K562 (cell line): ENCODE data around the gene EIF3K. TPM values are rescaled to one million over a fixed set of nuclear protein-coding genes. Genes with fewer than 3 reads are reported as not detected.
A peak's percentile ranks its signal among the peaks of the same experiment; 100 is the strongest.

Experiments used
- BHLHE40 ChIP-seq: IDR thresholded peaks from 2 replicates; pipeline ENCODE4 v1.6.1; 2011; ENCODE audit warnings: low read length, improper control_type of control experiment
- CBX3 ChIP-seq, 2 experiments: IDR thresholded peaks; 1 replicate in 1 of 2; 2 replicates in 1 of 2; pipeline ENCODE4 v1.6.1; 2012; ENCODE audit warnings: inconsistent platforms in 2 of 2, low read length in 2 of 2, borderline replicate concordance in 1 of 2, control low read depth in 1 of 2
- CC2D1A ChIP-seq: fragments of 450-650 bp; IDR thresholded peaks from 2 replicates; pipeline ENCODE4 v1.6.1; 2017; ENCODE audit warnings: mild to moderate bottlenecking
- HIVEP1 ChIP-seq: fragments of 250-450 bp; sonication (Bioruptor Pico); IDR thresholded peaks from 2 replicates; pipeline ENCODE4 v1.4.0; 2020; ENCODE audit warnings: mild to moderate bottlenecking
- NCOA4 ChIP-seq: fragments of 450-650 bp; IDR thresholded peaks from 2 replicates; pipeline ENCODE4 v1.6.1; 2018; ENCODE audit warnings: mild to moderate bottlenecking; ENCODE audit not compliant: partially characterized antibody
- NR4A1 ChIP-seq, 2 experiments: fragments of 250-450 bp in 1 of 2; fragments of 450-650 bp in 1 of 2; sonication (Bioruptor Pico) in 1 of 2; IDR thresholded peaks; 2 replicates each; pipeline versions ENCODE4 v1.4.0 to v1.6.1; 2016 to 2020; ENCODE audit warnings: mild to moderate bottlenecking in 2 of 2, missing compliant biosample characterization in 1 of 2, missing genetic modification characterization in 1 of 2, moderate library complexity in 1 of 2
- NRF1 ChIP-seq, 2 experiments: fragments of 450-650 bp; IDR thresholded peaks in 1 of 2; conservative IDR thresholded peaks in 1 of 2; 2 replicates each; pipeline ENCODE4 v1.6.1; 2014; ENCODE audit warnings: mild to moderate bottlenecking in 2 of 2
- POLR2AphosphoS2 ChIP-seq: IDR thresholded peaks from 2 replicates; pipeline ENCODE4 v1.6.1; 2012; ENCODE audit warnings: low read length, improper control_type of control experiment
- POLR2AphosphoS5 ChIP-seq: IDR thresholded peaks from 2 replicates; pipeline ENCODE4 v1.6.1; 2011; ENCODE audit warnings: mild to moderate bottlenecking, low read depth, low read length, moderate library complexity; ENCODE audit not compliant: control insufficient read depth, insufficient read depth
- TBP ChIP-seq: optimal IDR thresholded peaks from 2 replicates; pipeline ENCODE3; 2011; ENCODE audit warnings: low read depth, low read length, improper control_type of control experiment
- ZNF583 ChIP-seq: fragments of 250-450 bp; sonication (Bioruptor Pico); IDR thresholded peaks from 2 replicates; pipeline ENCODE4 v1.4.0; 2020
- polyA plus RNA-seq, 8 experiments: library from polyadenylated mRNA; depleted of rRNA in 4 of 8; stranded (reverse) in 5 of 8; unstranded in 3 of 8; fragments of >200 nt; fragmentation: Nextera tagmentation in 2 of 8; fragmentation: Illumina TruSeq in 1 of 8; extraction: Ambion mirVana in 2 of 8; extraction: Trizol in 1 of 8; gene quantifications; 2 replicates each; pipeline versions ENCODE4 v1.2.1 to v1.2.3, GENCODE V29; 2011 to 2014; ENCODE audit warnings: inconsistent platforms in 1 of 8, missing spikeins in 1 of 8
- total RNA-seq, 7 experiments: library from RNA; depleted of rRNA in 6 of 7; stranded (reverse); fragments of >200 nt in 6 of 7; fragmentation: Illumina TruSeq in 2 of 7; extraction: Trizol in 2 of 7; gene quantifications; 2 replicates each; pipeline versions ENCODE4 v1.2.1 to v1.2.3, GENCODE V29; 2011 to 2021; ENCODE audit warnings: low replicate concordance in 1 of 7
- TF ChIP-seq, protein P1 (sequence below): sonication (generic); formaldehyde crosslinking; IDR thresholded peaks from 2 replicates; pipeline ENCODE4 v1.8.0; 2023; ENCODE audit warnings: mild to moderate bottlenecking, missing genetic modification reagents
- TF ChIP-seq, protein P2 (sequence below), 2 experiments: fragments of 450-650 bp in 1 of 2; sonication (generic) in 1 of 2; formaldehyde crosslinking in 1 of 2; IDR thresholded peaks in 1 of 2; conservative IDR thresholded peaks in 1 of 2; 2 replicates each; pipeline versions ENCODE4 v1.6.1 to v1.8.1; 2016 to 2023; ENCODE audit warnings: mild to moderate bottlenecking in 2 of 2, moderate library complexity in 2 of 2, inconsistent platforms in 1 of 2, missing genetic modification reagents in 1 of 2
- TF ChIP-seq, protein P3 (sequence below): fragments of 450-650 bp; IDR thresholded peaks from 2 replicates; pipeline ENCODE4 v1.6.1; 2017; ENCODE audit warnings: antibody characterized with exemption, mild to moderate bottlenecking
- TF ChIP-seq, protein P4 (sequence below): fragments of 250-450 bp; sonication (Bioruptor Pico); IDR thresholded peaks from 2 replicates; pipeline ENCODE4 v1.4.0; 2020; ENCODE audit warnings: borderline replicate concordance

EIF3K gene
- total and polyA plus RNA-seq, 9 of the 15 experiments (the other 6 are each of a cell fraction or from before 2014, with no cell fraction given) = 387 to 1,827 (median 733) TPM

DNA sequence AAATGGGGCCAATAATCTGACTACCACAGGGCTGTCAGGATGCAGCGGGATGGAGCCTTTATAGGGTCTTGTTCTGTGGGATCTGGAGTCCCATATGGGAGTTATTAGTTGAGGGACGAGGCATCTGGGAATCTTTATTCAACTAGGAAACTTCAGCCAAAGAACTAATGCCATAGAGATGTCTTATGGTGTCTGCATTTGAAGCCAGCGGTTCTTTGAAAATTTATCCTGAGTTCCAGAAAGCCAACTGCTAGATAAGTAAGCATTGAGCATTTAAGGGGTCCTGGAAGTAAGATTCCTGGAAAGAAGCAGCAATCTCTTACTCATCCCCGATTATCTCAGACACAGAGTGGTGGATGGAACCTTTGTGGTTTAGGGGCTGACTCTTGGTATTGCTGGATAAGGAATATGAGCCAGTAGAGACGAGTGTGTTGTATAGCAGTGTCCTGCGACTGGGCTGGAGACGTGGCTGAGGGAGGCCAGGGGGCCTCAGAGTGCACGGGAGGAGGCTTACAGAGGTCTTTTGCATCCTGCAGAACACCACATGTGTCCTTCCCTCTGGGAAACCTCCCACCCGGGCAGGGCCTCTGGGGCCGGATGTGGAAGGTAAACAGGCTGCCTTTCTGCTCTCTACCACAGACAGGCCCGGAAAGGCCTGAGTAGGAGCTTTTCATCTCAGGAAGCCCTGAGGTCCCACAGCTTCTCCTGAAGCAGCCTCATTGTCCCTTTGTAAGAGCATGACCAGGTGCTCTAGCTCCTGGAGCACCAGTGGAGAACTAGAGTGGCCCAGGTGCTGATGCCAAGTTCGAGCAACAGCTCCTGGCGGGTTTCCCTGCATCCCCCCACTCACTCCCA is 57.3 kb downstream of the EIF3K start (continued):
- TF ChIP-seq, protein P1, sequence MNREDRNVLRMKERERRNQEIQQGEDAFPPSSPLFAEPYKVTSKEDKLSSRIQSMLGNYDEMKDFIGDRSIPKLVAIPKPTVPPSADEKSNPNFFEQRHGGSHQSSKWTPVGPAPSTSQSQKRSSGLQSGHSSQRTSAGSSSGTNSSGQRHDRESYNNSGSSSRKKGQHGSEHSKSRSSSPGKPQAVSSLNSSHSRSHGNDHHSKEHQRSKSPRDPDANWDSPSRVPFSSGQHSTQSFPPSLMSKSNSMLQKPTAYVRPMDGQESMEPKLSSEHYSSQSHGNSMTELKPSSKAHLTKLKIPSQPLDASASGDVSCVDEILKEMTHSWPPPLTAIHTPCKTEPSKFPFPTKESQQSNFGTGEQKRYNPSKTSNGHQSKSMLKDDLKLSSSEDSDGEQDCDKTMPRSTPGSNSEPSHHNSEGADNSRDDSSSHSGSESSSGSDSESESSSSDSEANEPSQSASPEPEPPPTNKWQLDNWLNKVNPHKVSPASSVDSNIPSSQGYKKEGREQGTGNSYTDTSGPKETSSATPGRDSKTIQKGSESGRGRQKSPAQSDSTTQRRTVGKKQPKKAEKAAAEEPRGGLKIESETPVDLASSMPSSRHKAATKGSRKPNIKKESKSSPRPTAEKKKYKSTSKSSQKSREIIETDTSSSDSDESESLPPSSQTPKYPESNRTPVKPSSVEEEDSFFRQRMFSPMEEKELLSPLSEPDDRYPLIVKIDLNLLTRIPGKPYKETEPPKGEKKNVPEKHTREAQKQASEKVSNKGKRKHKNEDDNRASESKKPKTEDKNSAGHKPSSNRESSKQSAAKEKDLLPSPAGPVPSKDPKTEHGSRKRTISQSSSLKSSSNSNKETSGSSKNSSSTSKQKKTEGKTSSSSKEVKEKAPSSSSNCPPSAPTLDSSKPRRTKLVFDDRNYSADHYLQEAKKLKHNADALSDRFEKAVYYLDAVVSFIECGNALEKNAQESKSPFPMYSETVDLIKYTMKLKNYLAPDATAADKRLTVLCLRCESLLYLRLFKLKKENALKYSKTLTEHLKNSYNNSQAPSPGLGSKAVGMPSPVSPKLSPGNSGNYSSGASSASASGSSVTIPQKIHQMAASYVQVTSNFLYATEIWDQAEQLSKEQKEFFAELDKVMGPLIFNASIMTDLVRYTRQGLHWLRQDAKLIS = peak; percentile 48; the same call in 1 of the 2 replicates
- TF ChIP-seq TBP (peak; percentile 45), ZNF583 (CRISPR knock-in tag) (no peak), CBX3 (IDR thresholded peaks at IDR 0.05; ENCODE audit: borderline replicate concordance in 1 of 2, low read length in 2 of 2) (peak in 1 of 2 experiments; percentile 56; a peak in 1 of 3 replicates), NR4A1 (CRISPR knock-in tag; IDR thresholded peaks at IDR 0.05) (no peak), NR4A1 (tag; IDR thresholded peaks at IDR 0.05) (no peak; the same call in none of the 2 replicates), NCOA4 (peak; percentile 64), BHLHE40 (peak; percentile 90), POLR2AphosphoS5 (peak; percentile 96), CC2D1A (peak; percentile 97), POLR2AphosphoS2 (no peak), NRF1 (conservative IDR thresholded peaks at IDR 0.05 in 1 of 2, IDR thresholded peaks at IDR 0.05 in 1 of 2) (peak; percentile 67 to 69), HIVEP1 (no peak)
- TF ChIP-seq, protein P2, sequence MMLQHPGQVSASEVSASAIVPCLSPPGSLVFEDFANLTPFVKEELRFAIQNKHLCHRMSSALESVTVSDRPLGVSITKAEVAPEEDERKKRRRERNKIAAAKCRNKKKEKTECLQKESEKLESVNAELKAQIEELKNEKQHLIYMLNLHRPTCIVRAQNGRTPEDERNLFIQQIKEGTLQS (IDR thresholded peaks at IDR 0.05) = peak; percentile 94
- TF ChIP-seq, protein P2 (CRISPR knock-in tag; conservative IDR thresholded peaks at IDR 0.05) = no peak
- TF ChIP-seq, protein P3, sequence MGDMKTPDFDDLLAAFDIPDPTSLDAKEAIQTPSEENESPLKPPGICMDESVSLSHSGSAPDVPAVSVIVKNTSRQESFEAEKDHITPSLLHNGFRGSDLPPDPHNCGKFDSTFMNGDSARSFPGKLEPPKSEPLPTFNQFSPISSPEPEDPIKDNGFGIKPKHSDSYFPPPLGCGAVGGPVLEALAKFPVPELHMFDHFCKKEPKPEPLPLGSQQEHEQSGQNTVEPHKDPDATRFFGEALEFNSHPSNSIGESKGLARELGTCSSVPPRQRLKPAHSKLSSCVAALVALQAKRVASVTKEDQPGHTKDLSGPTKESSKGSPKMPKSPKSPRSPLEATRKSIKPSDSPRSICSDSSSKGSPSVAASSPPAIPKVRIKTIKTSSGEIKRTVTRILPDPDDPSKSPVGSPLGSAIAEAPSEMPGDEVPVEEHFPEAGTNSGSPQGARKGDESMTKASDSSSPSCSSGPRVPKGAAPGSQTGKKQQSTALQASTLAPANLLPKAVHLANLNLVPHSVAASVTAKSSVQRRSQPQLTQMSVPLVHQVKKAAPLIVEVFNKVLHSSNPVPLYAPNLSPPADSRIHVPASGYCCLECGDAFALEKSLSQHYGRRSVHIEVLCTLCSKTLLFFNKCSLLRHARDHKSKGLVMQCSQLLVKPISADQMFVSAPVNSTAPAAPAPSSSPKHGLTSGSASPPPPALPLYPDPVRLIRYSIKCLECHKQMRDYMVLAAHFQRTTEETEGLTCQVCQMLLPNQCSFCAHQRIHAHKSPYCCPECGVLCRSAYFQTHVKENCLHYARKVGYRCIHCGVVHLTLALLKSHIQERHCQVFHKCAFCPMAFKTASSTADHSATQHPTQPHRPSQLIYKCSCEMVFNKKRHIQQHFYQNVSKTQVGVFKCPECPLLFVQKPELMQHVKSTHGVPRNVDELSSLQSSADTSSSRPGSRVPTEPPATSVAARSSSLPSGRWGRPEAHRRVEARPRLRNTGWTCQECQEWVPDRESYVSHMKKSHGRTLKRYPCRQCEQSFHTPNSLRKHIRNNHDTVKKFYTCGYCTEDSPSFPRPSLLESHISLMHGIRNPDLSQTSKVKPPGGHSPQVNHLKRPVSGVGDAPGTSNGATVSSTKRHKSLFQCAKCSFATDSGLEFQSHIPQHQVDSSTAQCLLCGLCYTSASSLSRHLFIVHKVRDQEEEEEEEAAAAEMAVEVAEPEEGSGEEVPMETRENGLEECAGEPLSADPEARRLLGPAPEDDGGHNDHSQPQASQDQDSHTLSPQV = peak; percentile 94
- TF ChIP-seq, protein P4, sequence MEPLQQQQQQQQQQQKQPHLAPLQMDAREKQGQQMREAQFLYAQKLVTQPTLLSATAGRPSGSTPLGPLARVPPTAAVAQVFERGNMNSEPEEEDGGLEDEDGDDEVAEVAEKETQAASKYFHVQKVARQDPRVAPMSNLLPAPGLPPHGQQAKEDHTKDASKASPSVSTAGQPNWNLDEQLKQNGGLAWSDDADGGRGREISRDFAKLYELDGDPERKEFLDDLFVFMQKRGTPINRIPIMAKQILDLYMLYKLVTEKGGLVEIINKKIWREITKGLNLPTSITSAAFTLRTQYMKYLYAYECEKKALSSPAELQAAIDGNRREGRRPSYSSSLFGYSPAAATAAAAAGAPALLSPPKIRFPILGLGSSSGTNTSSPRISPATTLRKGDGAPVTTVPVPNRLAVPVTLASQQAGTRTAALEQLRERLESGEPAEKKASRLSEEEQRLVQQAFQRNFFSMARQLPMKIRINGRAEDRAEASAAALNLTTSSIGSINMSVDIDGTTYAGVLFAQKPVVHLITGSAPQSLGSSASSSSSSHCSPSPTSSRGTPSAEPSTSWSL (CRISPR knock-in tag) = no peak
